Gastrocnemius medialis (tissue), 4 donors: ENCODE measurements around the gene VWDE.

Experiments used
- POLR2A ChIP-seq, 2 donors: fragments of 450-650 bp; IDR thresholded peaks; one replicate each; pipeline ENCODE4 v1.6.1; 2017; ENCODE audit warnings: antibody characterized with exemption in 2 of 2, mild to moderate bottlenecking in 2 of 2, moderate library complexity in 2 of 2
- TF ChIP-seq, protein P1 (sequence below), 5 experiments: fragments of 450-650 bp in 3 of 5; fragments of 200-600 bp in 2 of 5; sonication (generic) in 2 of 5; IDR thresholded peaks in 4 of 5; conservative IDR thresholded peaks in 1 of 5; 1 replicate in 4 of 5; 2 replicates in 1 of 5; pipeline ENCODE4 v1.5.1; 2016 to 2019; ENCODE audit warnings: antibody characterized with exemption in 5 of 5, mild to moderate bottlenecking in 3 of 5, moderate library complexity in 3 of 5

DNA sequence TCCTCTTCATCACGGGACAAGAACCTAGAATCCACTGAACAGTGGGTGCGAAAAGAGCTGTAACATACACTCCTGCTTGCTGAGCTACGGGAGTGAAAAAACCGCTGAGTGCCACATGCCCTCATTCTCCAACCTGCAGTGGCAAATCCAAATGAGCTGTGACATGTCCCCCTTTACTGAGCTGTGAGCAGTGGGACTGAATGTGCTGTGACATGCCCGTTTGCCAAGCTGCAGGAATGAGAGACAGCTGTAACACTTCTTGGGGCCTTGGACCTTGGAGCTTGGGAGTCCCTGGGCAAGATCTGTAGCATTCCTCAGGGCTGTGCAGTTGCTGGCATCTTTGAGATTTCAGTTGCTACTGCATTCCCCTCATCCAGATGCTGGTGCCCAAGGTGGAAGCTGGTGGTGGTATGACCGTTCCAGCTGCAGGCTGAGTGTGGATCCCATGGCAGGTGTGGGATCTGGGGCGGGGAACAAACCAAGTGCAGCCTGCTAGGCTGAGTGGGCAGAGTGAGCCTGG lies 107.6 kb downstream of the VWDE start:
- TF ChIP-seq, protein P1, sequence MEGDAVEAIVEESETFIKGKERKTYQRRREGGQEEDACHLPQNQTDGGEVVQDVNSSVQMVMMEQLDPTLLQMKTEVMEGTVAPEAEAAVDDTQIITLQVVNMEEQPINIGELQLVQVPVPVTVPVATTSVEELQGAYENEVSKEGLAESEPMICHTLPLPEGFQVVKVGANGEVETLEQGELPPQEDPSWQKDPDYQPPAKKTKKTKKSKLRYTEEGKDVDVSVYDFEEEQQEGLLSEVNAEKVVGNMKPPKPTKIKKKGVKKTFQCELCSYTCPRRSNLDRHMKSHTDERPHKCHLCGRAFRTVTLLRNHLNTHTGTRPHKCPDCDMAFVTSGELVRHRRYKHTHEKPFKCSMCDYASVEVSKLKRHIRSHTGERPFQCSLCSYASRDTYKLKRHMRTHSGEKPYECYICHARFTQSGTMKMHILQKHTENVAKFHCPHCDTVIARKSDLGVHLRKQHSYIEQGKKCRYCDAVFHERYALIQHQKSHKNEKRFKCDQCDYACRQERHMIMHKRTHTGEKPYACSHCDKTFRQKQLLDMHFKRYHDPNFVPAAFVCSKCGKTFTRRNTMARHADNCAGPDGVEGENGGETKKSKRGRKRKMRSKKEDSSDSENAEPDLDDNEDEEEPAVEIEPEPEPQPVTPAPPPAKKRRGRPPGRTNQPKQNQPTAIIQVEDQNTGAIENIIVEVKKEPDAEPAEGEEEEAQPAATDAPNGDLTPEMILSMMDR (IDR thresholded peaks at IDR 0.05 in 4 of 5, conservative IDR thresholded peaks at IDR 0.05 in 1 of 5) = no peak
- no peak for TF ChIP-seq POLR2A (IDR thresholded peaks at IDR 0.05)
